ENCODE data around the gene GIPC1.
A peak's percentile ranks its signal among the peaks of the same experiment; 100 is the strongest.

The GIPC1 gene

DNA sequence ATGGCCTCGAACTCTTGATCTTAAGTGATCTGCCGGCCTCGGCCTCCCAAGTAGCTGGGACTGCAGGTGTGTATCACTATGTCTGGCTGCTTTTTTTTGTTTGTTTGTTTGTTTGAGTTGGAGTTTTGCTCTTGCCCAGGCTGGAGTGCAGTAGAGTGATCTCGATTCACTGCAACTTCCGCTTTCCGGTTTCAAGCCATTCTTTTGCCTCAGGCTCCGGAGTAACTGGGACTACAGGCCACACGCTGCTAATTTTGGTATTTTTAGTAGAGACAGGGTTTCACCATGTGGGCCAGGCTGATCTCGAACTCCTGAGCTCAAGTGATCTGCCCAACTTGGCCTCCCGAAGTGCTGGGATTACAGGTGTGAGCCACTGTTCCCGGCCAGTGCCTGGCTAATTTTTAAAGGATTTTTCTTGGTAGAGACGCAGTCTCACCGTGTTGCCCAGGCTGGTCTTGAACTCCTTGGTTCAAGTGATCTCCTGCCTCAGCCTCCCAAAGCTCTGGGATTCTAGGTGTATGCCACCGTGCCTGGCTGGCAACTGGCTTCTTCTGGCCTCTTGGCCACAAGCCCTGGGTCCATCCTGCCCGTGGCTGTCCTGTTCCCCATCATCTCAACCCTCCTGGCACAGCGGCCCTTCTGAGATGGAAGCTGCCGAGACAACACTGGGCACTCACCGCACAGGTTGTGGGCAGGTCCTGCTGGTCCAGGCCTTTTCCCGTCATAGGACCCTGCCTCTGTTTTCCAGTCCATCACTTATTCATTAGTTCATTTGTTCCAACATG is 45.0 kb upstream of the GIPC1 start:
- no peak overlapping the region for H3K4me3 ChIP-seq (ENCODE audit: low read depth, low read length)
- no peak for DNase-seq (ENCODE audit: low read depth)
- TF ChIP-seq, protein P1, sequence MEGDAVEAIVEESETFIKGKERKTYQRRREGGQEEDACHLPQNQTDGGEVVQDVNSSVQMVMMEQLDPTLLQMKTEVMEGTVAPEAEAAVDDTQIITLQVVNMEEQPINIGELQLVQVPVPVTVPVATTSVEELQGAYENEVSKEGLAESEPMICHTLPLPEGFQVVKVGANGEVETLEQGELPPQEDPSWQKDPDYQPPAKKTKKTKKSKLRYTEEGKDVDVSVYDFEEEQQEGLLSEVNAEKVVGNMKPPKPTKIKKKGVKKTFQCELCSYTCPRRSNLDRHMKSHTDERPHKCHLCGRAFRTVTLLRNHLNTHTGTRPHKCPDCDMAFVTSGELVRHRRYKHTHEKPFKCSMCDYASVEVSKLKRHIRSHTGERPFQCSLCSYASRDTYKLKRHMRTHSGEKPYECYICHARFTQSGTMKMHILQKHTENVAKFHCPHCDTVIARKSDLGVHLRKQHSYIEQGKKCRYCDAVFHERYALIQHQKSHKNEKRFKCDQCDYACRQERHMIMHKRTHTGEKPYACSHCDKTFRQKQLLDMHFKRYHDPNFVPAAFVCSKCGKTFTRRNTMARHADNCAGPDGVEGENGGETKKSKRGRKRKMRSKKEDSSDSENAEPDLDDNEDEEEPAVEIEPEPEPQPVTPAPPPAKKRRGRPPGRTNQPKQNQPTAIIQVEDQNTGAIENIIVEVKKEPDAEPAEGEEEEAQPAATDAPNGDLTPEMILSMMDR (IDR thresholded peaks at IDR 0.05; ENCODE audit: low read depth, low read length), result no peak
- no peak for TF ChIP-seq MAX (IDR thresholded peaks at IDR 0.05; ENCODE audit: low read depth, low read length)
- TF ChIP-seq MYC (IDR thresholded peaks at IDR 0.05; ENCODE audit: low read depth, low read length), result no peak
- TF ChIP-seq POLR2A (IDR thresholded peaks at IDR 0.05; ENCODE audit: extremely low read depth, insufficient read length), result no peak

DNA sequence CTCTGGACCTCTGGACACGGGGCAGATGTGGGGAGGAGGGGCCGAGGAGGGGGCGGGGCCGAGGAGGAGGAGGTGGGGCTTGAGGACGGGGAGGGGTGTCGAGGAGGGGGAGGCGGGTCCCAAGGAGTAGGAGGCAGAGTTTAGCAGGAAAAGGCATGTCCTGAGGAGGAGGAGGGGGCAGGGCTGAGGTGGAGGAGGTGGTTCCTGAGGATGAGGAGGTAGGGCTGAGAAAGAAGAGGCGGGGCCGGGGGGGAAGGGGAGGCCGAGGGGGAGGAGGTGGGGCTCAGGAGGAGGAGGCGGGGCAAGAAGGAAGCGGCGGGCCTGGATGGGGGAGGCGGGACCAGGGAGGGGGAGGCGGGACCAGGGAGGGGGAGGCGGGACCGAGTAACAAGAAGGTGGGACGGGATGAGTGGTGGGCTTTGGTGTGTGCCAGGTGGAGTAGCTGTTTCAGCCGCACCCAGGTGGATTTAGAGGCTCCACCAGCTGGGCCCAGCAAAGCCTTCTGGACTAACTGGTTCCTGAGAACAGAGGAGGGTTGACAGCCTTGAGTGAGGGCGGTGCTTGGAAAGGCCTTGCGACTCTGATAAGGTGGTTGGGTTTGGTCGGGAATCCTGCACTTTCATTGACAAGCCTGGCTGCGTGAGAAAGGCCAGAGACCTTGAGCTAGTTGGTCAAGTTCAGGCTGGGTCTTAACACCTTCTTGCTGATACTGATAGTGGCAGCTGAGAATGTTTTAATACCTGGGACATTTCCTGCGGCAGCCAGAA is 41.2 kb upstream of the GIPC1 start:
- DNase-seq (ENCODE audit: low read depth), result peak; percentile 53
- no peak overlapping the region for H3K4me3 ChIP-seq (ENCODE audit: low read depth, low read length)
- no peak for TF ChIP-seq POLR2A (IDR thresholded peaks at IDR 0.05; ENCODE audit: extremely low read depth, insufficient read length)
- TF ChIP-seq MYC (IDR thresholded peaks at IDR 0.05; ENCODE audit: low read depth, low read length), result no peak
- no peak for TF ChIP-seq MAX (IDR thresholded peaks at IDR 0.05; ENCODE audit: low read depth, low read length)
- TF ChIP-seq, protein P1 (IDR thresholded peaks at IDR 0.05; ENCODE audit: low read depth, low read length), result no peak

- H3K4me3 ChIP-seq (ENCODE audit: low read depth, low read length), result no peak overlapping the region
- DNase-seq (ENCODE audit: low read depth), result no peak
- TF ChIP-seq MYC (IDR thresholded peaks at IDR 0.05; ENCODE audit: low read depth, low read length) (no peak), MAX (IDR thresholded peaks at IDR 0.05; ENCODE audit: low read depth, low read length) (no peak), POLR2A (IDR thresholded peaks at IDR 0.05; ENCODE audit: extremely low read depth, insufficient read length) (no peak)
- TF ChIP-seq, protein P1 (IDR thresholded peaks at IDR 0.05; ENCODE audit: low read depth, low read length), result no peak
These were observed 37.5 kb upstream of the GIPC1 start for GRCh38 chr19:14533450-14533849.

GRCh38 chr19:14530506-14530905 is 34.6 kb upstream of the GIPC1 start:
- DNase-seq (ENCODE audit: low read depth), result no peak
- peak overlapping the region; percentile 84 for H3K4me3 ChIP-seq (ENCODE audit: low read depth, low read length)
- no peak for TF ChIP-seq POLR2A (IDR thresholded peaks at IDR 0.05; ENCODE audit: extremely low read depth, insufficient read length)

GRCh38 chr19:14530005-14530348 is 34.0 kb upstream of the GIPC1 start:
- peak overlapping the region; percentile 84 for H3K4me3 ChIP-seq (ENCODE audit: low read depth, low read length)
- no peak for TF ChIP-seq MYC (IDR thresholded peaks at IDR 0.05; ENCODE audit: low read depth, low read length)
- no peak for TF ChIP-seq POLR2A (IDR thresholded peaks at IDR 0.05; ENCODE audit: extremely low read depth, insufficient read length)
- no peak for TF ChIP-seq MAX (IDR thresholded peaks at IDR 0.05; ENCODE audit: low read depth, low read length)
- TF ChIP-seq, protein P1 (IDR thresholded peaks at IDR 0.05; ENCODE audit: low read depth, low read length), result no peak
- DNase-seq (ENCODE audit: low read depth), result peak; percentile 72

DNA sequence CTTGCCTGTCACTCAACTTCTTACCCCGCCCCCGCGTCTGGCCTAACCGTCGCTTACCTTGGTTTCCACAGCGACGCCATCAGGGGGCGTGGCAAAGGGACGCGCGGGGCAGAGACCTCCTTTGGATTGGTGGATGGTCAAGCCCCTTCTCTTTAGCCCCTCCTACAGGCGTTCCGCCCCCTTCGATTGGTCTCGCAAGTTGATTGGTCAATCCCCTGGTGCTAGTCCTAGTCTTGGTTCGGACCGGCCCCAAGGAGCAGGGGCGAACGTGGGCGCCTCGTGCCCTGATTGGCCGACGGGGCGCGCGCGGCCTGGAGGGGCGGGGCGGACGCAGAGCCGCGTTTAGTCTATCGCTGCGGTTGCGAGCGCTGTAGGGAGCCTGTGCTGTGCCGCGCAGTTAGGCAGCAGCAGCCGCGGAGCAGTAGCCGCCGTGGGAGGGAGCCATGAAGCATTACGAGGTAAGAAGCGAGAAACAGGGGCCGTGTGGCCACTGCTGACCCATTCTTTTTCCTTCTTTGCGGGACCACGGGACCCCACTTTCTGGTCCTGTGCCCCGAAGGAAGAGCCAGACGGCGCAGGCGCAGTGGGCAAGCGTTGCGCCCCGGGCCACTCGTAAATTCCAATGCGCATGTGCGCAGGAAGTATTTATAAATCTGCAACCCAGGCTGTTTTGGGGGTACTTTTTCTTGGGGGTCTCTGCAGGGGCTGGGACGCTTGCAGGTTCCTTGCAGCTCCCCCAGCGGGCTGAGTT is 33.5 kb upstream of the GIPC1 start, which contains the start of gene TECR:
Gene TECR, plus strand, starts transcription at position 341 of the 751 bp plus-strand sequence. Its CDS starts 103 bp downstream, at position 444.
- peak within 1 kb of the TSS; percentile 84 for H3K4me3 ChIP-seq (ENCODE audit: low read depth, low read length)
- DNase-seq (ENCODE audit: low read depth), result peak; percentile 100
- TF ChIP-seq MAX (IDR thresholded peaks at IDR 0.05; ENCODE audit: low read depth, low read length) (peak; percentile 89), MYC (IDR thresholded peaks at IDR 0.05; ENCODE audit: low read depth, low read length) (peak; percentile 50), POLR2A (IDR thresholded peaks at IDR 0.05; ENCODE audit: extremely low read depth, insufficient read length) (peak; percentile 97)
- TF ChIP-seq, protein P1 (IDR thresholded peaks at IDR 0.05; ENCODE audit: low read depth, low read length), result no peak

All from NB4 (cell line).